Mesothelial cell of epicardium (in vitro differentiated cells): ENCODE measurements around the gene SLC5A1. TPM values are rescaled to one million over a fixed set of nuclear protein-coding genes. Genes with fewer than 3 reads are reported as not detected.
"Not testable (repeated sequence)": the region's sequence is repeated elsewhere in the genome, so short reads cannot be mapped to it uniquely, and the experiment has no call there.

Source experiments
- DNase-seq, 2 experiments: peaks; one replicate each; pipeline ENCODE4 v3.0.0; 2021; ENCODE audit warnings: low spot score in 2 of 2; ENCODE audit not compliant: unreplicated experiment in 2 of 2
- H3K27ac Mint-ChIP-seq: 2 replicates; pipeline ENCODE4 v1.8.0; 2021; ENCODE audit warnings: mixed read lengths
- H3K27me3 Mint-ChIP-seq: 2 replicates; pipeline ENCODE4 v1.8.0; 2021; ENCODE audit warnings: low read depth, mixed read lengths
- H3K36me3 Mint-ChIP-seq: 2 replicates; pipeline ENCODE4 v1.8.0; 2021; ENCODE audit warnings: mixed read lengths
- H3K4me1 Mint-ChIP-seq: 2 replicates; pipeline ENCODE4 v1.8.0; 2021; ENCODE audit warnings: mixed read lengths
- H3K4me3 Mint-ChIP-seq: 2 replicates; pipeline ENCODE4 v1.8.0; 2021; ENCODE audit warnings: mild to moderate bottlenecking, moderate library complexity, mixed read lengths
- H3K9me3 Mint-ChIP-seq: 2 replicates; pipeline ENCODE4 v1.8.0; 2021; ENCODE audit warnings: mixed read lengths
- total RNA-seq: library from RNA; stranded (reverse); gene quantifications from 3 replicates; pipeline ENCODE4 v1.2.1, GENCODE V29; 2021
- TF ChIP-seq, protein P1 (sequence below): fragments of 200-600 bp; sonication (generic); IDR thresholded peaks from one replicate; pipeline ENCODE4 v1.5.0; 2021; ENCODE audit warnings: antibody characterized with exemption; ENCODE audit not compliant: unreplicated experiment

Gene SLC5A1
- total RNA-seq, 1 donor from 2014 or later: not detected

GRCh38 chr22:32123657-32124056 is 80.6 kb downstream of the SLC5A1 start:
- Mint-ChIP-seq H3K27me3 (peaks cover 28% of the 10 kb centered on the region), H3K27ac (no peak overlapping the region), H3K4me1 (no peaks in the 10 kb centered on the region), H3K36me3 (no peaks in the 10 kb centered on the region), H3K9me3 (no peaks in the 10 kb centered on the region), H3K4me3 (no peak overlapping the region)
- TF ChIP-seq, protein P1, sequence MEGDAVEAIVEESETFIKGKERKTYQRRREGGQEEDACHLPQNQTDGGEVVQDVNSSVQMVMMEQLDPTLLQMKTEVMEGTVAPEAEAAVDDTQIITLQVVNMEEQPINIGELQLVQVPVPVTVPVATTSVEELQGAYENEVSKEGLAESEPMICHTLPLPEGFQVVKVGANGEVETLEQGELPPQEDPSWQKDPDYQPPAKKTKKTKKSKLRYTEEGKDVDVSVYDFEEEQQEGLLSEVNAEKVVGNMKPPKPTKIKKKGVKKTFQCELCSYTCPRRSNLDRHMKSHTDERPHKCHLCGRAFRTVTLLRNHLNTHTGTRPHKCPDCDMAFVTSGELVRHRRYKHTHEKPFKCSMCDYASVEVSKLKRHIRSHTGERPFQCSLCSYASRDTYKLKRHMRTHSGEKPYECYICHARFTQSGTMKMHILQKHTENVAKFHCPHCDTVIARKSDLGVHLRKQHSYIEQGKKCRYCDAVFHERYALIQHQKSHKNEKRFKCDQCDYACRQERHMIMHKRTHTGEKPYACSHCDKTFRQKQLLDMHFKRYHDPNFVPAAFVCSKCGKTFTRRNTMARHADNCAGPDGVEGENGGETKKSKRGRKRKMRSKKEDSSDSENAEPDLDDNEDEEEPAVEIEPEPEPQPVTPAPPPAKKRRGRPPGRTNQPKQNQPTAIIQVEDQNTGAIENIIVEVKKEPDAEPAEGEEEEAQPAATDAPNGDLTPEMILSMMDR: no peak
- no peak for DNase-seq

DNA sequence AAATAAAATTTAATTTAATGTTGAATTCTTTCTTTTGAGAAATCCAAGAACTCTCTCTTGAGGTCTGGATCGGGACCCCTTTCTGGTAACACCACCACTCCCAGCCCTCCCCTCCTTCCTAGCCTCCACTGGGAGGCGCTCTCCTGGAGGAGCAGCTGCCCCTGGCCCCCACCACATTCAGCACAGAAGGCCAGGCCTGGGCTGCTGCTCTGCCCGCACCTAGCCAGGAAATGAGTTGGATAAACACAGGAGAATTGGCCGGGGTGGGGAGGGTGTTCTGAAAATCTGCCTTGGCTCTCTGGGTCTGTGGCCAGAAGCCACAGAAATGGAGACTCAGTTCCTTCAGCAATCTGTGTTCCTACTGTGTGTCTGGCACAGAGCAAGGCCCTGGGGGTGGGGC is 84.8 kb downstream of the SLC5A1 start:
- Mint-ChIP-seq H3K4me3 (no peak overlapping the region), H3K27ac (no peak overlapping the region)
- TF ChIP-seq, protein P1: no peak

GRCh38 chr22:32130464-32130863 is 87.4 kb downstream of the SLC5A1 start:
- Mint-ChIP-seq H3K36me3 (no peaks in the 10 kb centered on the region), H3K9me3 (no peaks in the 10 kb centered on the region), H3K27ac (no peak overlapping the region), H3K4me3 (no peak overlapping the region), H3K4me1 (no peaks in the 10 kb centered on the region), H3K27me3 (peaks cover 16% of the 10 kb centered on the region)
- TF ChIP-seq, protein P1: no peak
- no peak for DNase-seq

More for the DNA sequence above, 84.8 kb downstream of the SLC5A1 start:
- no peaks in the 10 kb centered on the region for H3K36me3 Mint-ChIP-seq
- H3K9me3 Mint-ChIP-seq: no peaks in the 10 kb centered on the region
- H3K4me1 Mint-ChIP-seq: no peaks in the 10 kb centered on the region
- no peak for DNase-seq
- peaks cover 14% of the 10 kb centered on the region for H3K27me3 Mint-ChIP-seq

DNA sequence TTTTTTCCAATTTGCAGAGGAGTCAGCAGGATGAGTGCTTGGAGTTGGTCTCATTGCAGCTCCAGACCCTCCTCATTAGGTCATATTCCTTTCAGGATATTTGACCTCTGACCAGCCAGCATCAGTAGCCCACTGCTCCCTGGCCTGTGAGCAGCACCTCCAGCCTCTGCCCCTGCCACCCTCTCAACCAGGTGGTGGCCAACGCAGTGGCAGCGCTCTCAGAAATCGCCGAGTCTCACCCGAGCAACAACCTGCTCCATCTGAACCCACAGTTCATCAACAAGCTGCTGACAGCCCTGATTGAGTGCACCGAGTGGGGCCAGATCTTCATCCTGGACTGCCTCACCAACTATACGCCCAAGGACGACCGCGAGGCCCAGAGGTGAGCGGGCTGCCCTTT is 89.1 kb downstream of the SLC5A1 start:
- peaks cover 20% of the 10 kb centered on the region for H3K27me3 Mint-ChIP-seq
- H3K4me1 Mint-ChIP-seq: no peaks in the 10 kb centered on the region
- TF ChIP-seq, protein P1: no peak
- no peak overlapping the region for H3K27ac Mint-ChIP-seq
- H3K4me3 Mint-ChIP-seq: no peak overlapping the region
- no peaks in the 10 kb centered on the region for H3K9me3 Mint-ChIP-seq
- H3K36me3 Mint-ChIP-seq: no peaks in the 10 kb centered on the region
- no peak for DNase-seq

GRCh38 chr22:32132783-32133182 is 89.7 kb downstream of the SLC5A1 start:
- Mint-ChIP-seq H3K36me3 (no peaks in the 10 kb centered on the region), H3K27me3 (peaks cover 25% of the 10 kb centered on the region), H3K27ac (no peak overlapping the region), H3K4me3 (no peak overlapping the region), H3K4me1 (no peaks in the 10 kb centered on the region), H3K9me3 (no peaks in the 10 kb centered on the region)
- DNase-seq: no peak
- TF ChIP-seq, protein P1: no peak

DNA sequence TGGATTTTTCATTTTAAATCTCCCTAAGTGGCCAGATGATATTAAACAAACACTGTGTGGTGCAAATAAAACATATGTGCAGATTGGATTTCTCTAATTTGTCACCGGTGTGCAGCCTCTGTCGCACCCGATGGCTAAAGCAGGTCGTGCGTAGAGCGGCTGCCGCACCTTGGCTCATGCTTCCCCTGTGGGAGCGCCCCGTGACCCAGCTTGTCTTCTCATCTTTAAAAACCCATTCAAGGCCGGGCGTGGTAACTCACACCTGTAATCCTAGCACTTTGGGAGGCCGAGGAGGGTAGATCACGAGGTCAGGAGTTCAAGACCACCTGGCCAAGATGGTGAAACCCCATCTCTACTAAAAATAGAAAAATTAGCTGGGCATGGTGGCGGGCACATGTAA is 91.7 kb downstream of the SLC5A1 start:
- peaks cover 41% of the 10 kb centered on the region for H3K27me3 Mint-ChIP-seq
- H3K4me3 Mint-ChIP-seq, DNase-seq, H3K9me3 Mint-ChIP-seq, H3K4me1 Mint-ChIP-seq, H3K27ac Mint-ChIP-seq, H3K36me3 Mint-ChIP-seq: not testable (repeated sequence)

DNA sequence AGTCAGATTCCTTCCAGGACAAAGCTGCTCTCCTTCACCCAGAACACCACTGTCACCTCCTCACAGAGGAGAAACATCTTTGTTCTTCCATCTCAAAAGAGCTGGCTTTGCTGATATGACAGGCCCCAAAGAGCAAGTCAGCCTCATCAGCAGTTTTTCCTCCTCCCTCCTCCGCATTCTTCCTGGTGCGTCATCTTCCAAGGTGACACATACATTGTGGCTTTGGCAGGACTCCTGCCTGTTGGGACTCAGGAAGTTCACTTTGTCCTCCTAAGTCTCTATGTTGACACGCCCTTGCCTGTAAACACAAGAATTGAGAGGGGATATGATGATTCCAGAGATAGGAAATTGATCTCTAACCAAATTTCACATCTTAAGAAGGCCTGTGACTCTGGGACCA is 92.9 kb downstream of the SLC5A1 start:
- H3K36me3 Mint-ChIP-seq, DNase-seq, H3K27ac Mint-ChIP-seq, H3K4me1 Mint-ChIP-seq, H3K9me3 Mint-ChIP-seq, H3K4me3 Mint-ChIP-seq: not testable (repeated sequence)
- H3K27me3 Mint-ChIP-seq: peaks cover 42% of the 10 kb centered on the region

- not testable (repeated sequence) for H3K27ac Mint-ChIP-seq, H3K4me3 Mint-ChIP-seq, H3K9me3 Mint-ChIP-seq, DNase-seq, H3K36me3 Mint-ChIP-seq, H3K4me1 Mint-ChIP-seq
- peaks cover 44% of the 10 kb centered on the region for H3K27me3 Mint-ChIP-seq
These were observed 93.8 kb downstream of the SLC5A1 start for GRCh38 chr22:32136881-32137280.

GRCh38 chr22:32137731-32138324 is 94.8 kb downstream of the SLC5A1 start:
- H3K27ac Mint-ChIP-seq, H3K4me3 Mint-ChIP-seq, H3K4me1 Mint-ChIP-seq, DNase-seq, H3K36me3 Mint-ChIP-seq, H3K9me3 Mint-ChIP-seq: not testable (repeated sequence)
- H3K27me3 Mint-ChIP-seq: peaks cover 50% of the 10 kb centered on the region
